K562 (cell line): ENCODE results near the gene RNF31.

Source experiments
- CHD2 ChIP-seq: IDR thresholded peaks from 2 replicates; pipeline ENCODE4 v1.6.1; 2011; ENCODE audit warnings: low read depth, low read length
- CREB1 ChIP-seq, 2 experiments: sonication (generic) in 1 of 2; formaldehyde crosslinking in 1 of 2; IDR thresholded peaks; 2 replicates each; pipeline versions ENCODE4 v1.6.1 to v1.8.0; 2012 to 2022; ENCODE audit warnings: inconsistent platforms in 1 of 2, mild to moderate bottlenecking in 1 of 2, missing genetic modification reagents in 1 of 2, moderate library complexity in 1 of 2
- CTCF ChIP-seq, 3 experiments: IDR thresholded peaks in 2 of 3; conservative IDR thresholded peaks in 1 of 3; 2 replicates each; pipeline ENCODE4 v1.5.1; 2011 to 2012; ENCODE audit warnings: low read length in 3 of 3, mild to moderate bottlenecking in 3 of 3, control low read depth in 2 of 3, improper control_type of control experiment in 1 of 3, inconsistent platforms in 1 of 3, low read depth in 1 of 3, mixed read lengths in 1 of 3, moderate library complexity in 1 of 3; ENCODE audit not compliant: insufficient read depth in 2 of 3
- JUN ChIP-seq, 2 experiments: sonication (generic) in 1 of 2; formaldehyde crosslinking in 1 of 2; IDR thresholded peaks; 2 replicates each; pipeline versions ENCODE4 v1.6.1 to v1.8.0; 2012 to 2022; ENCODE audit warnings: borderline replicate concordance in 2 of 2, mild to moderate bottlenecking in 2 of 2, improper control_type of control experiment in 1 of 2, low read depth in 1 of 2, low read length in 1 of 2, missing genetic modification reagents in 1 of 2
- KAT8 ChIP-seq: fragments of 450-650 bp; IDR thresholded peaks from 2 replicates; pipeline ENCODE4 v1.6.1; 2016; ENCODE audit warnings: low read depth, mild to moderate bottlenecking
- POLR2A ChIP-seq: fragments of 450-650 bp; conservative IDR thresholded peaks from 2 replicates; pipeline ENCODE4 v1.6.1; 2016
- RAD21 ChIP-seq, 2 experiments: fragments of 250-450 bp in 1 of 2; fragments of 450-650 bp in 1 of 2; sonication (Bioruptor Pico) in 1 of 2; formaldehyde crosslinking in 1 of 2; IDR thresholded peaks in 1 of 2; conservative IDR thresholded peaks in 1 of 2; 2 replicates each; pipeline versions ENCODE4 v1.4.0 to v1.8.0; 2020 to 2022; ENCODE audit warnings: mild to moderate bottlenecking in 2 of 2, moderate library complexity in 1 of 2
- SMARCB1 ChIP-seq: IDR thresholded peaks from 2 replicates; pipeline ENCODE4 v1.6.1; 2011; ENCODE audit warnings: improper control_type of control experiment, low read depth; ENCODE audit not compliant: insufficient read length
- TEAD4 ChIP-seq, 2 experiments: sonication (generic) in 1 of 2; formaldehyde crosslinking in 1 of 2; IDR thresholded peaks; 2 replicates each; pipeline versions ENCODE4 v1.6.1 to v1.8.0; 2012 to 2022; ENCODE audit warnings: borderline replicate concordance in 1 of 2, inconsistent platforms in 1 of 2, low read length in 1 of 2, mild to moderate bottlenecking in 1 of 2, missing genetic modification reagents in 1 of 2
- ZNF3 ChIP-seq: fragments of 250-450 bp; sonication (Bioruptor Pico); IDR thresholded peaks from 2 replicates; pipeline ENCODE4 v1.5.0; 2021; ENCODE audit warnings: mild to moderate bottlenecking, moderate library complexity
- TF ChIP-seq, protein P1 (sequence below): sonication (generic); formaldehyde crosslinking; IDR thresholded peaks from 2 replicates; pipeline ENCODE4 v1.9.0; 2022; ENCODE audit warnings: mild to moderate bottlenecking, missing genetic modification reagents

GRCh38 chr14:24167469-24168114 lies 20.3 kb downstream of the RNF31 start:
- TF ChIP-seq, protein P1, sequence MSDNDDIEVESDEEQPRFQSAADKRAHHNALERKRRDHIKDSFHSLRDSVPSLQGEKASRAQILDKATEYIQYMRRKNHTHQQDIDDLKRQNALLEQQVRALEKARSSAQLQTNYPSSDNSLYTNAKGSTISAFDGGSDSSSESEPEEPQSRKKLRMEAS = no peak
- TF ChIP-seq ZNF3 (no peak), RAD21 (CRISPR knock-in tag; conservative IDR thresholded peaks at IDR 0.05 in 1 of 2, IDR thresholded peaks at IDR 0.05 in 1 of 2) (no peak), TEAD4 (IDR thresholded peaks at IDR 0.05; ENCODE audit: low read length) (no peak), TEAD4 (CRISPR knock-in tag; IDR thresholded peaks at IDR 0.05; ENCODE audit: borderline replicate concordance) (no peak), JUN (IDR thresholded peaks at IDR 0.05; ENCODE audit: borderline replicate concordance, low read depth, low read length) (no peak), JUN (CRISPR knock-in tag; IDR thresholded peaks at IDR 0.05; ENCODE audit: borderline replicate concordance) (no peak), CTCF (IDR thresholded peaks at IDR 0.05 in 2 of 3, conservative IDR thresholded peaks at IDR 0.05 in 1 of 3; ENCODE audit: insufficient read depth in 2 of 3, low read depth in 1 of 3, low read length in 3 of 3) (no peak), CHD2 (no peak), CREB1 (IDR thresholded peaks at IDR 0.05) (no peak), CREB1 (CRISPR knock-in tag; IDR thresholded peaks at IDR 0.05) (no peak), KAT8 (no peak), POLR2A (no peak), SMARCB1 (no peak)
